Stimulated activated naive CD8-positive, alpha-beta T cell treated with anti-CD3 and anti-CD28 coated beads, Interleukin-15, Interleukin-2, amounts not matched to agents 100 ng/mL and 50 ng/mL, for 24 hours (primary cell): ENCODE results near the gene ARVCF.

Experiments
- H3K27ac Mint-ChIP-seq: one replicate; pipeline ENCODE4 v1.8.0; 2021; ENCODE audit warnings: mild to moderate bottlenecking, mixed read lengths
- H3K27me3 Mint-ChIP-seq: one replicate; pipeline ENCODE4 v1.8.0; 2021; ENCODE audit warnings: mixed read lengths
- H3K36me3 Mint-ChIP-seq: one replicate; pipeline ENCODE4 v1.8.0; 2021; ENCODE audit warnings: low read depth, mixed read lengths
- H3K4me1 Mint-ChIP-seq: one replicate; pipeline ENCODE4 v1.8.0; 2021; ENCODE audit warnings: low read depth, mixed read lengths
- H3K4me3 Mint-ChIP-seq: one replicate; pipeline ENCODE4 v1.8.0; 2021; ENCODE audit warnings: mild to moderate bottlenecking, mixed read lengths
- H3K9me3 Mint-ChIP-seq: one replicate; pipeline ENCODE4 v1.8.0; 2021; ENCODE audit warnings: mixed read lengths

Gene ARVCF

GRCh38 chr22:19975707-19976035 is 41.0 kb downstream of the ARVCF start:
- Mint-ChIP-seq H3K4me1 (peaks cover 12% of the 10 kb centered on the region), H3K36me3 (no peaks in the 10 kb centered on the region), H3K27me3 (no peaks in the 10 kb centered on the region), H3K27ac (peak overlapping the region; percentile 36), H3K9me3 (no peaks in the 10 kb centered on the region), H3K4me3 (no peak overlapping the region)

DNA sequence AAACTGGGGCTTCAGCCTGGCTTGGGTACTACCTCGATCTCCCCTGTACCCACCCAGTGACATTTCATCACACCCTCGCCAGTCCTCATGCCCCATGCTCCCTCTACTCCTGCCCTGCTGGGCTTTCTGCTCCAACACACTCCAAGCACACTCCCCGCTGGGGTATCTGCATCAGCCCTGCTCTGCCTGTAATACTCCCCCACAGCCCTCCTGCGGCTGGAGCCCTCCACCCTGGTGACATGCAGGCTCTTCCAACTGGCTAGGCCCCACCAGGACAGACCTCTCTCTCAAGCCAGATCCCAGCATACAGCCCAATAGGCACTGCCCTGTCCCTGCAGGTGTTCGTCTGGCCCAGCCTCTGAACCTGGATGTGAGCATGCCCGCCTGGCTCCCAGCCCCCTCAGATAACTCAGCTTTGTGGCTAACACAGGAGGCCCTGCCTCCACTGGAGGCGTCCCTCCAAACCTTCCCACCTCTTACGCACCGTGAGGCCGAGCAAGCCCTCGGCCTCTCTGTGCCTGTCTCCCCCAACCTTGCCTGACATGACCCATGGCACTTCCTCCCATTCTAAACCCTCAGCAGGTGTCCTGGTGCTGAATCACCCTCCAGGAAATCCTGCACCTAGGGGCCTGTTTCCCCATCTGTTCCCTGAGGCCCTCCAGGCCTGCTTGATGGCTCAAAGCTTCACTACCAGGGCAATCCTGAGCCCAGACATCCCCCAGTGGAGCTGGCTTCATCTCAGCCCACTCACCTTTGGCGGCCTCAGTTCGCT is 41.5 kb downstream of the ARVCF start:
- Mint-ChIP-seq H3K9me3 (no peaks in the 10 kb centered on the region), H3K27ac (peak overlapping the region; percentile 36)

GRCh38 chr22:19974268-19974861 is 42.3 kb downstream of the ARVCF start:
- Mint-ChIP-seq H3K4me3 (no peak overlapping the region), H3K36me3 (no peaks in the 10 kb centered on the region), H3K27ac (no peak overlapping the region), H3K27me3 (no peaks in the 10 kb centered on the region), H3K9me3 (no peaks in the 10 kb centered on the region), H3K4me1 (peaks cover 14% of the 10 kb centered on the region)

More for the DNA sequence above, 41.5 kb downstream of the ARVCF start:
- H3K4me3 Mint-ChIP-seq: no peak overlapping the region
- no peaks in the 10 kb centered on the region for H3K36me3 Mint-ChIP-seq
- H3K4me1 Mint-ChIP-seq: peaks cover 14% of the 10 kb centered on the region
- no peaks in the 10 kb centered on the region for H3K27me3 Mint-ChIP-seq

GRCh38 chr22:19973551-19974267 is 42.9 kb downstream of the ARVCF start:
- Mint-ChIP-seq H3K9me3 (no peaks in the 10 kb centered on the region), H3K27me3 (no peaks in the 10 kb centered on the region), H3K4me1 (peaks cover 14% of the 10 kb centered on the region), H3K4me3 (no peak overlapping the region), H3K36me3 (no peaks in the 10 kb centered on the region), H3K27ac (no peak overlapping the region)

- peaks cover 14% of the 10 kb centered on the region for H3K4me1 Mint-ChIP-seq
- H3K27ac Mint-ChIP-seq: no peak overlapping the region
- no peaks in the 10 kb centered on the region for H3K36me3 Mint-ChIP-seq
- no peak overlapping the region for H3K4me3 Mint-ChIP-seq
- no peaks in the 10 kb centered on the region for H3K27me3 Mint-ChIP-seq
- H3K9me3 Mint-ChIP-seq: no peaks in the 10 kb centered on the region
These were observed 43.7 kb downstream of the ARVCF start for GRCh38 chr22:19972652-19973550.

DNA sequence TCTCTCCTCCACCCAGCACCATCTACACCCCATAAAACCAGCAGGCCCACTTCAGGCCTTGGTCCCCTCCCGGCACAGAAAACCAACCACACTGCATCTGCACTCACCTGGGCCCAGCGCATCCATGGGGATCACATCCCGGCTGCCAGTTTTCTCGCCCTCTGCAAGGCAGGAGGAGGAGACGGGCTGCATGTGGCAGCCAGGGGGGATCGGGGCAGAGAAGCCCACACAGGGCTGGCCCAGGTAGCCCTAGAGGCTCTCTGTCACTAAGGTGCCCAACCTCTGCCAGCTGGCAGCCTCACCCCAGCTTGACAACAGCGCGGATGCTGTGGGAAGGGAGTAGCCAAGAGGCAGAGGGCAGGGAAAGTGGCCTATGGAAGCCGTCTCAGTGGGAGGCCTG is 44.4 kb downstream of the ARVCF start:
- no peaks in the 10 kb centered on the region for H3K27me3 Mint-ChIP-seq
- peaks cover under 1% of the 10 kb centered on the region for H3K36me3 Mint-ChIP-seq
- H3K4me1 Mint-ChIP-seq: peaks cover 14% of the 10 kb centered on the region
- H3K9me3 Mint-ChIP-seq: no peaks in the 10 kb centered on the region
- no peak overlapping the region for H3K27ac Mint-ChIP-seq
- H3K4me3 Mint-ChIP-seq: no peak overlapping the region

DNA sequence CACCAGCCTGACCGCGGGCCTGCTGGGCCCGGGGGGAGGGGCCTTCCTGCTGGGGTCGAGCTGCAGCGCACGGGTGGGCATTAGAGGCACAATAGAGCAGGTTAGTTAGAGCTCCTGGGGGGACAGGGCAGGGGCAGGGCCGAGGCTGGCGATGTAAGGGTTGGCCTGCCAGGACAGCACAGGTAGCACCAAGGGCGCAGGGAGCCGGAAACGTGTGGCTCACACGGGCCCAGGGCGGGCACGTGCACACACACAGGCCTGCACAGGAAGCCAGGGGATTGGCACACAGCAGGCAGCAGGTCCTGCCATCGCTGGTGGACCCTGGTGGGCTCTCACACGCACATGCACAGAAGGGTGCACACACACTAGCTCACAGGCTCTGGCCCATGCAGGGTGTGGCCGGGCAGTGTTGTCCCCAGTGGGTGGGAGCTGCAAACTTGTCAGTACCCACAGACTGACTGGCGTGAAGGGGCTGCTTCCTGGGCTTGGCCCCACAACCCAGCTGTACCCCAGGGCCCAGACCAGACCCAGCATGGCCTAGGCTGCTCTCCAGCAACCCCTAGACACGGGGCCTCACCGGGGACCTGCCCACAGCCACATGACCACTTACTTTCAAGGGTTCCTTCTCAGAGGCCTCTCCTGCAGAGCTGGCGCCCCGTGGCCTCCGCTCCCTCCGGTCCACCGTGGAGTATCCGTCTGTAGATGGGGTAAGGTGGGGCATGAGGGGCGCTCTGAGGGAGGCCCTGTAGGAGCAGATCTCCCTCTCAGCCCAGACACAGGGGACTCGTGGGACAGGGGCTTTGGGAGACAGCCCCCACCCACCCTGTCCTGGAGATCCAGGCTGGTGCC is 45.1 kb downstream of the ARVCF start:
- H3K27me3 Mint-ChIP-seq: no peaks in the 10 kb centered on the region
- H3K4me3 Mint-ChIP-seq: no peak overlapping the region
- H3K36me3 Mint-ChIP-seq: peaks cover 7% of the 10 kb centered on the region
- no peak overlapping the region for H3K27ac Mint-ChIP-seq
- H3K9me3 Mint-ChIP-seq: no peaks in the 10 kb centered on the region
- peaks cover 14% of the 10 kb centered on the region for H3K4me1 Mint-ChIP-seq

- H3K4me3 Mint-ChIP-seq: no peak overlapping the region
- no peaks in the 10 kb centered on the region for H3K27me3 Mint-ChIP-seq
- no peak overlapping the region for H3K27ac Mint-ChIP-seq
- peaks cover 11% of the 10 kb centered on the region for H3K36me3 Mint-ChIP-seq
- peaks cover 14% of the 10 kb centered on the region for H3K4me1 Mint-ChIP-seq
- H3K9me3 Mint-ChIP-seq: no peaks in the 10 kb centered on the region
These were observed 45.9 kb downstream of the ARVCF start for GRCh38 chr22:19970479-19971275.

- Mint-ChIP-seq H3K36me3 (peaks cover 11% of the 10 kb centered on the region), H3K9me3 (no peaks in the 10 kb centered on the region), H3K27ac (no peak overlapping the region), H3K27me3 (no peaks in the 10 kb centered on the region), H3K4me1 (peaks cover 10% of the 10 kb centered on the region), H3K4me3 (no peak overlapping the region)
These were observed 46.6 kb downstream of the ARVCF start for GRCh38 chr22:19970031-19970478.

- Mint-ChIP-seq H3K4me1 (peaks cover 6% of the 10 kb centered on the region), H3K27me3 (no peaks in the 10 kb centered on the region), H3K36me3 (peaks cover 11% of the 10 kb centered on the region), H3K9me3 (no peaks in the 10 kb centered on the region), H3K4me3 (no peak overlapping the region), H3K27ac (no peak overlapping the region)
These were observed 47.3 kb downstream of the ARVCF start for GRCh38 chr22:19969141-19969928.

DNA sequence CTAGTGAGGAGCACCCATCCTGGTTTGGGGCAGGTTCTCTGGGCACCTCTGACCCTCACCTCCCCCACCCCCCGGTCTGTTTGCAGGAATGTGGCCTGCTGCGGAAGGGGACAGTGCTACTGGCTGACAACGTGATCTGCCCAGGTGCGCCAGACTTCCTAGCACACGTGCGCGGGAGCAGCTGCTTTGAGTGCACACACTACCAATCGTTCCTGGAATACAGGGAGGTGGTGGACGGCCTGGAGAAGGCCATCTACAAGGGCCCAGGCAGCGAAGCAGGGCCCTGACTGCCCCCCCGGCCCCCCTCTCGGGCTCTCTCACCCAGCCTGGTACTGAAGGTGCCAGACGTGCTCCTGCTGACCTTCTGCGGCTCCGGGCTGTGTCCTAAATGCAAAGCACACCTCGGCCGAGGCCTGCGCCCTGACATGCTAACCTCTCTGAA is 48.2 kb downstream of the ARVCF start:
- Mint-ChIP-seq H3K27ac (no peak overlapping the region), H3K4me1 (peaks cover 6% of the 10 kb centered on the region), H3K36me3 (peaks cover 11% of the 10 kb centered on the region), H3K27me3 (no peaks in the 10 kb centered on the region), H3K4me3 (no peak overlapping the region), H3K9me3 (no peaks in the 10 kb centered on the region)

GRCh38 chr22:19967850-19968449 is 48.7 kb downstream of the ARVCF start:
- no peak overlapping the region for H3K4me3 Mint-ChIP-seq
- H3K27me3 Mint-ChIP-seq: no peaks in the 10 kb centered on the region
- no peaks in the 10 kb centered on the region for H3K9me3 Mint-ChIP-seq
- no peak overlapping the region for H3K27ac Mint-ChIP-seq
- H3K4me1 Mint-ChIP-seq: peaks cover 6% of the 10 kb centered on the region
- peaks cover 11% of the 10 kb centered on the region for H3K36me3 Mint-ChIP-seq
